GM18526 (cell line): Measurements from ENCODE around the gene ACOT11.

ENCODE experiments used
- POLR2A ChIP-seq: IDR thresholded peaks from 3 replicates; pipeline ENCODE4 v1.6.1; 2011; ENCODE audit not compliant: insufficient read length; ENCODE audit errors: extremely low read depth

Gene ACOT11

DNA sequence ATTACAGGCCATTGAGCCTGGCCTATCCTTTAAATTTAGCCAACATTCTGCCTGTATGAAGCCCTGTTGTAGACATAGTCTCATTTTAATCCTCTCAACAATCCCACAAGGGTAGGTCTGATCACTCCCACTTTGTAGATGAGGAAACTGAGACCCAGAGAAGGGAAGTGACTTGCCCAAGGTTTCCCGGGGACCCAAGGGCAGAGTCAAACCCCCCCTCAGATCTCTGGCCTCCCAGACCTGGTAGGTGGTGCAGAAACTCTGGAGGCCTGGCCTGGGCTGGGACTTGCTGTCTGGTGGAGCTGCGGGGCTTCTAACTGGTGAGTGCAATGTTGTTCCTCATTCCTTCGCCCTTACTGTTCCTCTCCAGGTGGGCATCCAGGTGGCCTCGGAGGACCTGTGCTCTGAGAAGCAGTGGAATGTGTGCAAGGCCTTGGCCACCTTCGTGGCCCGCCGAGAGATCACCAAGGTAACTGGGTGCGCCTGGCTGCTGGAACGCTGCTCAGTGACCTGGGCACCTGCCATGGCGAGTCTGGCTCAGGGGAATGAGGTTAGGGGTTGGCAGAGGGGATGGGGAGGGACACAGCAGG is 45.6 kb downstream of the ACOT11 start:
- TF ChIP-seq POLR2A: no peak

DNA sequence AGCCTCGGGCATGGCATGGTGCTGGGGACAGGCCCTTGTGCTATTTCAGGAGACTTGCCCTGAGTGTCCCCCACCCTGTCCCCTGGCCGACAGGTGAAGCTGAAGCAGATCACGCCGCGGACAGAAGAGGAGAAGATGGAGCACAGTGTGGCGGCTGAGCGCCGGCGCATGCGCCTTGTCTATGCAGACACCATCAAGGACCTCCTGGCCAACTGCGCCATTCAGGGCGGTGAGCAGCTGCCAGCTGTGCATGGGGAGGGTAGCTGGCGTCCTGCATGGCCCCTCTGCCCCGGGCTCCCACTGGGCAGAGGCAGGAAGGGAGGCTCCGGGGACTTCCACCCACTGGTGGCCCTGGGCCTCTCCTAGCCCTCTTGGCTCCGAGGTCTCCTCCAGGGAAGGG is 46.4 kb downstream of the ACOT11 start:
- no peak for TF ChIP-seq POLR2A

GRCh38 chr1:54595956-54596498 is 48.0 kb downstream of the ACOT11 start:
- no peak for TF ChIP-seq POLR2A

DNA sequence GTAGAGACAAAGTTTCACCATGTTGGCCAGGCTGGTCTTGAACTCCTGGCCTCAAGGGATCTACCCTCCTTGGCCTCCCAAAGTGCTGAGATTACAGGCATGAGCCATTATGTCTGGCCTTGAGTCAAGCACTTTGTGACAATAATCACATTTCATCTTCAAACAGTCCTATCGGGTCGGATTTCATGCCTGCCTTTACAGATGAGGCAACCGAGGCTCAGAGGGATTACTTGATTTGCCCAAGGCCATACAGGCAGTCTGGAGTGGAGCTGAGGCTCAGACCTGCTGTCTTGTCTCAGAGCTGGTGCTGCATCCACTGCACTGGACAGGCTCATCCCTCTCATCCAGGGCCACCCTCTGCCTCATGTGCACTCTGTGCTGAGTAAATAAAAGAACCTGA is 48.7 kb downstream of the ACOT11 start:
- TF ChIP-seq POLR2A: no peak

DNA sequence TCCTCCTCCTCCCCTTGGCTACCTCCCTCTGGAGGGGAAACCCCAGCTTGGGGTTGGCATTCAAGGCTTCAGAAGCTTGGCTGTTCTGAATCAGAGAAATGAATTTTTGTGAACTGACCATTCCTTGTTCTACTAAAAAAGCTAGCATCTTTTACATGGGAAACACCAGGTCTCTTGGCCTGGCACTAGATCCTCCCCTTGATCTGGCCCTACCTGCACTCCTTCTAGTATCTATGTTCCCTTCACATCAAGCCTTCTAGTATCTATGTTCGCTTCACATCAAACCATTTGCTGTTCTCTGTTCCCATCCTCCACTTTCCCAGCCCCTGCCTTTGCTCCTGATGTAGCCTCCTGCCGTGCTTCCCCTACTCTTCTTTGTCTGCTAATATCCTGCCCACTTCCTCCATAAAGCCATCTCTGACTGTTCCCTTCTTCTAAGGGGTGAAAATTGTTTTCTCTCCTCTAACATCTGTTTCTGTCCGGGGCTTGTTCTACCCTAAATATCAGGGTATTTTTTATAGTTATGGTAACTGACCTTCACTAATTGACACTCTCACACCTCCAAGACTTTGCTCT is 49.5 kb downstream of the ACOT11 start:
- no peak for TF ChIP-seq POLR2A

DNA sequence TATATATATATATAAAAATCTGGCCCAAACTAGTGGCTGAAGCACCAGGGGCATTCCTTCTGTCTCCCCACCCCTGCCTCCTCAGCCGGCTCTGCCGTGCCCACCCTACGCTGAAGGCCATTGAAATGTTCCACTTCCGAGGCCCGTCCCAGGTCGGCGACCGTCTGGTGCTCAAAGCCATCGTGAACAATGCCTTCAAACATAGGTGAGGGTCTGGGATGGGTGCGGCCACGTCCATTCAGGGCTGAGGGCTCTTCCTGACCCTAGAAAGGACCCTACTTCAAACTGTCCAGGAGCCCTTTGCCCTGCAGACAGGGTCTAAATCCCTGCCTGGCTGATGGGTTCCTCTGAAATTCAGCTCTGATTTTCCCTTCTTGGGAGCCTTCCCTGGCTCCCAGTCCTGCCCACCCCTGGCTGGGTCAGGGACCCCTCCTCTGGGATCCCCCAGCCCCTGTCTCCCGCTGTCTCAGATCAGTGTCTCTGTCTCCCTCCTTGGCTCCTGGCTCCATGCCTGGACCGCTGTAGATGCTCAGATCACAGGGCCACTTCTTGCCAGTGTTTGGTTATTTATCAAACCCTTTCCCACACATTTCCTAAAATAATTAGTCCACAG is 51.3 kb downstream of the ACOT11 start:
- TF ChIP-seq POLR2A: no peak

- TF ChIP-seq POLR2A: no peak
Observed at GRCh38 chr1:54600947-54601721, 53.1 kb downstream of the ACOT11 start.

DNA sequence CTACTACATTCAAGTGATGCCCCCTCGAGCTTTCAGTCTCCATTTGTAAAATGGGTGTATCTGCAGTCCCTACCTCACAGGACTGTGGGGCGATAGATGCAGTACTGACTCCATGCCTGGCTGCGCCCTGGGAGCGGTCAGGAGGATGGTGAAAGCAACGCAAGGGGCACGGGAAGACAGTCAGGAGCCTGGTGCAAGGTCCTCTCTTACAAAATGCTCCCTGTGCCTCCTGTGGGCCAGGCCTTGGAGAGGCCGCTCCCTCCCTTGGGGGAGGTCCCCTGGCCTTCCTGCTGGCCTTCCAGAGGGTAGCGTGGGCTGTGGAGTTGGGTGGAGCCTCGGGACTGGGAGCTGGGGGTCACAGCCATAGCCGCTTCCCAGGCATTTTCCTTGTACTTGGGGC is 53.7 kb downstream of the ACOT11 start:
- no peak for TF ChIP-seq POLR2A

- no peak for TF ChIP-seq POLR2A
Observed at GRCh38 chr1:54602554-54602953, 54.5 kb downstream of the ACOT11 start.

DNA sequence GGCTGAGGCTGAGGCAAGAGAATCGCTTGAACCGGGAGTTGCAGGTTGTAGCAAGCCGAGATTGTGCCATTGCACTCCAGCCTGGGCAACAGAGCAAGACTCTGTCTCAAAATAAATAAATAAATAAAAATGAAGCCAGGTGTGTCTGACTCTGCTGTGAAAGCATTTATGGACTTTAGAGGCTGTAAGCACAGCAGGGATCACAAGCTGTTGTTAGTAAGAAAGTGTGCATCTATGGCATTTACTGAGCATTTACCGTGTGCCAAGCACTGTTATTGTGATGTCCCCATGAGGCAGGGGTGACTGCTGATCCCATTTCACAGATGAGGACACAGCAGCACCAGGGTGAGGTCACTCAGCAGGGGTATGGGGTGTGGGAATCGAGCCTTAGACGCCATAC is 55.2 kb downstream of the ACOT11 start:
- no peak for TF ChIP-seq POLR2A

DNA sequence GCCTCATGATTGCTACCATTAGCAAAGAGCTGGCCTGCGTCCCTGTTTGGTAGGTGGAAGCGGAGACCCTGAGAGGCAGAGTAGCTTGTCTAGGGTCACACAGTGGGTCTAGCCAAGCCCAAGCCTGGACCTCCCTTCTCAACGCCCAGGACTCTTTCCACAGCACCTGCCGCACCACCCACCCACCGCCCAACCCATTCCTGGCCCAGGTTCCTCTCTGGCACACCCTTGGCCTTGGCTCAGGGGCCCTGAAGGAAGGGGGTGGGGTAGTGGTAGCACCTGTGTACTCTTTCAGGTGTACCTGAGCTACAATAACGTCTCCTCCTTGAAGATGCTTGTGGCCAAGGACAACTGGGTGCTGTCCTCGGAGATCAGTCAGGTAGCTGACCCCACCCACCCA is 56.0 kb downstream of the ACOT11 start:
- no peak for TF ChIP-seq POLR2A

- TF ChIP-seq POLR2A: no peak
Observed at GRCh38 chr1:54604572-54605370, 56.7 kb downstream of the ACOT11 start.

GRCh38 chr1:54606096-54606989 is 58.3 kb downstream of the ACOT11 start:
- no peak for TF ChIP-seq POLR2A

- TF ChIP-seq POLR2A: no peak
Observed at GRCh38 chr1:54606990-54607325, 58.9 kb downstream of the ACOT11 start.
